H9 (cell line): ENCODE measurements around the gene SLC9A9. TPM values are rescaled to one million over a fixed set of nuclear protein-coding genes. Genes with fewer than 3 reads are reported as not detected.

ENCODE experiments used
- DNase-seq: peaks from one replicate; pipeline ENCODE4 v3.0.0-alpha.2; 2017
- H2AFZ ChIP-seq: one replicate; pipeline ENCODE4 v1.6.1; 2013; ENCODE audit warnings: mild to moderate bottlenecking, low read length, control low read depth, moderate library complexity
- H2AK5ac ChIP-seq: 2 replicates; pipeline ENCODE4 v1.6.1; 2013; ENCODE audit warnings: low read length, control low read depth, mixed read lengths; ENCODE audit not compliant: insufficient read length
- H2BK120ac ChIP-seq: one replicate; pipeline ENCODE4 v1.6.1; 2013; ENCODE audit warnings: low read depth, mild to moderate bottlenecking, low read length, control low read depth, inconsistent platforms; ENCODE audit not compliant: poor library complexity, severe bottlenecking
- H2BK12ac ChIP-seq: 2 replicates; pipeline ENCODE4 v1.6.1; 2013; ENCODE audit warnings: low read length, control low read depth, mixed read lengths, low read depth; ENCODE audit not compliant: insufficient read length
- H2BK15ac ChIP-seq: 2 replicates; pipeline ENCODE4 v1.6.1; 2013; ENCODE audit warnings: low read depth, low read length, control low read depth
- H2BK20ac ChIP-seq: one replicate; pipeline ENCODE4 v1.6.1; 2013; ENCODE audit warnings: low read depth, mild to moderate bottlenecking, low read length, control low read depth, inconsistent platforms; ENCODE audit not compliant: poor library complexity, severe bottlenecking
- H2BK5ac ChIP-seq: 2 replicates; pipeline ENCODE4 v1.6.1; 2013; ENCODE audit warnings: low read length, control low read depth, mixed read lengths; ENCODE audit not compliant: insufficient read length
- H3K14ac ChIP-seq: 2 replicates; pipeline ENCODE4 v1.6.1; 2013; ENCODE audit warnings: low read length, control low read depth; ENCODE audit not compliant: insufficient read depth
- H3K18ac ChIP-seq: 2 replicates; pipeline ENCODE4 v1.6.1; 2013; ENCODE audit warnings: low read depth, mild to moderate bottlenecking, mixed read lengths, low read length, control low read depth; ENCODE audit not compliant: insufficient read length
- H3K23ac ChIP-seq: 2 replicates; pipeline ENCODE4 v1.6.1; 2013; ENCODE audit warnings: low read length, control low read depth, mixed read lengths, low read depth; ENCODE audit not compliant: insufficient read length
- H3K23me2 ChIP-seq: 2 replicates; pipeline ENCODE4 v1.6.1; 2013; ENCODE audit warnings: low read depth, mild to moderate bottlenecking, mixed read lengths, low read length, control low read depth; ENCODE audit not compliant: insufficient read length, poor library complexity, severe bottlenecking
- H3K27ac ChIP-seq: 2 replicates; pipeline ENCODE4 v1.5.1; 2013; ENCODE audit warnings: low read length, control low read depth, mixed read lengths, low read depth; ENCODE audit not compliant: insufficient read length
- H3K27me3 ChIP-seq: 2 replicates; pipeline ENCODE4 v1.6.1; 2013; ENCODE audit warnings: low read length, control low read depth, inconsistent platforms; ENCODE audit not compliant: insufficient read depth
- H3K4ac ChIP-seq: 2 replicates; pipeline ENCODE4 v1.6.1; 2013; ENCODE audit warnings: low read depth, mild to moderate bottlenecking, control low read depth, inconsistent platforms, low read length, moderate library complexity
- H3K4me1 ChIP-seq: 2 replicates; pipeline ENCODE4 v1.6.1; 2013; ENCODE audit warnings: low read length, control low read depth, inconsistent platforms; ENCODE audit not compliant: insufficient read depth
- H3K4me2 ChIP-seq: 2 replicates; pipeline ENCODE4 v1.6.1; 2013; ENCODE audit warnings: low read length, control low read depth, mixed read lengths; ENCODE audit not compliant: insufficient read length, insufficient read depth
- H3K56ac ChIP-seq: 2 replicates; pipeline ENCODE4 v1.6.1; 2013; ENCODE audit warnings: low read depth, mild to moderate bottlenecking, mixed read lengths, low read length, control low read depth; ENCODE audit not compliant: insufficient read length
- H3K79me1 ChIP-seq: 2 replicates; pipeline ENCODE4 v1.6.1; 2013; ENCODE audit warnings: low read depth, mild to moderate bottlenecking, moderate library complexity, low read length, control low read depth, inconsistent platforms; ENCODE audit not compliant: insufficient read depth, poor library complexity, severe bottlenecking
- H3K79me2 ChIP-seq: 2 replicates; pipeline ENCODE4 v1.6.1; 2013; ENCODE audit warnings: low read length, control low read depth, inconsistent platforms; ENCODE audit not compliant: insufficient read depth
- H3K9ac ChIP-seq: 2 replicates; pipeline ENCODE4 v1.6.1; 2013; ENCODE audit warnings: low read length, control low read depth, mixed read lengths; ENCODE audit not compliant: insufficient read length; ENCODE audit errors: extremely low read depth
- H3K9me3 ChIP-seq: one replicate; pipeline ENCODE4 v1.6.1; 2013; ENCODE audit warnings: low read depth, low read length, inconsistent platforms; ENCODE audit not compliant: control insufficient read depth
- H3T11ph ChIP-seq: one replicate; pipeline ENCODE4 v1.6.1; 2013; ENCODE audit warnings: mild to moderate bottlenecking, low read length, control low read depth, inconsistent platforms
- H4K20me1 ChIP-seq: one replicate; pipeline ENCODE4 v1.6.1; 2013; ENCODE audit not compliant: control insufficient read depth, insufficient read length, insufficient read depth
- H4K5ac ChIP-seq: 2 replicates; pipeline ENCODE4 v1.6.1; 2013; ENCODE audit warnings: low read depth, mild to moderate bottlenecking, mixed read lengths, low read length, control low read depth; ENCODE audit not compliant: insufficient read length
- H4K8ac ChIP-seq: replicated peaks from 2 replicates; pipeline ENCODE4 v1.6.1; 2013; ENCODE audit warnings: low read length, control low read depth, mixed read lengths, low read depth; ENCODE audit not compliant: insufficient read length
- H4K91ac ChIP-seq: 2 replicates; pipeline ENCODE4 v1.6.1; 2013; ENCODE audit warnings: low read depth, mild to moderate bottlenecking, moderate library complexity, mixed read lengths, low read length, control low read depth; ENCODE audit not compliant: insufficient read length
- H3K27ac Mint-ChIP-seq, 3 experiments: 2 replicates in 2 of 3; 3 replicates in 1 of 3; pipeline ENCODE4 v1.8.0; 2020 to 2021; ENCODE audit warnings: mixed read lengths in 3 of 3, mild to moderate bottlenecking in 1 of 3, moderate library complexity in 1 of 3
- H3K27me3 Mint-ChIP-seq: 2 replicates; pipeline ENCODE4 v1.8.0; 2021; ENCODE audit warnings: low read depth, mild to moderate bottlenecking, moderate library complexity, mixed read lengths
- H3K36me3 Mint-ChIP-seq, 3 experiments: 2 replicates in 2 of 3; 3 replicates in 1 of 3; pipeline ENCODE4 v1.8.0; 2020 to 2021; ENCODE audit warnings: low read depth in 3 of 3, mixed read lengths in 3 of 3; ENCODE audit not compliant: insufficient read depth in 1 of 3
- H3K4me1 Mint-ChIP-seq, 2 experiments: 2 replicates each; pipeline ENCODE4 v1.8.0; 2020; ENCODE audit warnings: mixed read lengths in 2 of 2
- H3K4me3 Mint-ChIP-seq, 2 experiments: 2 replicates in 1 of 2; 3 replicates in 1 of 2; pipeline ENCODE4 v1.8.0; 2020 to 2021; ENCODE audit warnings: mild to moderate bottlenecking in 2 of 2, mixed read lengths in 2 of 2, moderate library complexity in 1 of 2
- H3K9me3 Mint-ChIP-seq, 2 experiments: 2 replicates in 1 of 2; 3 replicates in 1 of 2; pipeline ENCODE4 v1.8.0; 2020; ENCODE audit warnings: mild to moderate bottlenecking in 2 of 2, mixed read lengths in 2 of 2, moderate library complexity in 1 of 2
- WGBS: extraction: QIAGEN DNeasy Blood & Tissue Kit; methylation state at CpG from one replicate; pipeline ENCODE4 v1.1.7; 2013; ENCODE audit warnings: missing lambda C conversion rate, low lambda C conversion rate, mixed read lengths; ENCODE audit not compliant: insufficient read length; ENCODE audit errors: extremely low coverage; 5-methylcytosine and 5-hydroxymethylcytosine counted together
- total RNA-seq: library from RNA; stranded (reverse); gene quantifications from 2 replicates; pipeline ENCODE4 v1.2.1, GENCODE V29; 2021
- TF ChIP-seq, protein P1 (sequence below): fragments of 200-600 bp; sonication (generic); conservative IDR thresholded peaks from 3 replicates; pipeline ENCODE4 v1.8.0; 2021; ENCODE audit warnings: antibody characterized with exemption, mild to moderate bottlenecking

Gene SLC9A9
- total RNA-seq, 1 experiment from 2014 or later, result 0.35 TPM

DNA sequence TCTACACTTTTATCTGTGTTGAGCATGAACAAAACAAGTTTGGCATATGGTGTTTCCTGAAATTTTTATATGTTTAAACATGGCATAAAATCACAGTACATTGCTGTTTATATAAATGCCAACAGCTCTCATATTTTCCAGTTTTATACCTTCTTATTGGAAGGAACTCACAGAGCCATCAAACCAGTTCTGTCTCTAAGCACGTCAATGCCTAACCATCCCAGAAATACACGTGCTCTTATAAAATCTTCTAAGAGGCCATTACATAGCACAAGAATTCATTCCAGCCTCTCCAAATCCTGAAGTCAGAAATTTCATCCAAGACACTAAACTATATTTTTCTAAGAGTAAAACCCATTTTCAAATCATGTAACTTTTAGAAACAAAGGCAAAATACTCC lies 20.8 kb downstream of the SLC9A9 start:
- no peak overlapping the region for H3K56ac ChIP-seq
- H3K27me3 Mint-ChIP-seq, result no peaks in the 10 kb centered on the region
- DNase-seq, result no peak
- H4K8ac ChIP-seq, result no peak overlapping the region
- no peaks in the 10 kb centered on the region; a peak in 1 of 7 replicates for H3K36me3 Mint-ChIP-seq
- H3K4me3 Mint-ChIP-seq, result no peak overlapping the region
- H3K27me3 ChIP-seq, result no peaks in the 10 kb centered on the region
- no peak overlapping the region for H3K14ac ChIP-seq
- H3K4me2 ChIP-seq, result no peak overlapping the region
- WGBS, result no CpG with 5 or more reads among the region's 2 CpGs
- H2BK5ac ChIP-seq, result no peak overlapping the region
- H3K23me2 ChIP-seq, result no peaks in the 10 kb centered on the region
- H3T11ph ChIP-seq, result no peak overlapping the region
- H3K9me3 Mint-ChIP-seq, result no peaks in the 10 kb centered on the region
- H3K9me3 ChIP-seq, result no peaks in the 10 kb centered on the region
- H3K23ac ChIP-seq, result no peak overlapping the region
- H3K4me1 ChIP-seq, result no peaks in the 10 kb centered on the region
- no peak overlapping the region for H2BK20ac ChIP-seq
- no peak overlapping the region for H3K27ac ChIP-seq
- no peak overlapping the region for H2BK15ac ChIP-seq
- no peak overlapping the region for H3K9ac ChIP-seq
- H3K4me1 Mint-ChIP-seq, result no peaks in the 10 kb centered on the region
- H2AK5ac ChIP-seq, result no peak overlapping the region
- H4K20me1 ChIP-seq, result no peaks in the 10 kb centered on the region
- no peak overlapping the region for H2BK120ac ChIP-seq
- no peaks in the 10 kb centered on the region for H3K79me2 ChIP-seq
- no peak overlapping the region for H2AFZ ChIP-seq
- no peak overlapping the region for H4K91ac ChIP-seq
- H3K18ac ChIP-seq, result no peak overlapping the region
- no peak overlapping the region for H3K4ac ChIP-seq
- H2BK12ac ChIP-seq, result no peak overlapping the region
- no peak overlapping the region for H3K27ac Mint-ChIP-seq
- no peak overlapping the region for H4K5ac ChIP-seq
- H3K79me1 ChIP-seq, result no peaks in the 10 kb centered on the region
- TF ChIP-seq, protein P1, sequence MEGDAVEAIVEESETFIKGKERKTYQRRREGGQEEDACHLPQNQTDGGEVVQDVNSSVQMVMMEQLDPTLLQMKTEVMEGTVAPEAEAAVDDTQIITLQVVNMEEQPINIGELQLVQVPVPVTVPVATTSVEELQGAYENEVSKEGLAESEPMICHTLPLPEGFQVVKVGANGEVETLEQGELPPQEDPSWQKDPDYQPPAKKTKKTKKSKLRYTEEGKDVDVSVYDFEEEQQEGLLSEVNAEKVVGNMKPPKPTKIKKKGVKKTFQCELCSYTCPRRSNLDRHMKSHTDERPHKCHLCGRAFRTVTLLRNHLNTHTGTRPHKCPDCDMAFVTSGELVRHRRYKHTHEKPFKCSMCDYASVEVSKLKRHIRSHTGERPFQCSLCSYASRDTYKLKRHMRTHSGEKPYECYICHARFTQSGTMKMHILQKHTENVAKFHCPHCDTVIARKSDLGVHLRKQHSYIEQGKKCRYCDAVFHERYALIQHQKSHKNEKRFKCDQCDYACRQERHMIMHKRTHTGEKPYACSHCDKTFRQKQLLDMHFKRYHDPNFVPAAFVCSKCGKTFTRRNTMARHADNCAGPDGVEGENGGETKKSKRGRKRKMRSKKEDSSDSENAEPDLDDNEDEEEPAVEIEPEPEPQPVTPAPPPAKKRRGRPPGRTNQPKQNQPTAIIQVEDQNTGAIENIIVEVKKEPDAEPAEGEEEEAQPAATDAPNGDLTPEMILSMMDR, result no peak
